ENCODE data around the gene TPST1.

The TPST1 gene

GRCh38 chr7:66265566-66265965 lies 60.4 kb downstream of the TPST1 start:
- TF ChIP-seq NFIC (IDR thresholded peaks at IDR 0.05) = no peak
- TF ChIP-seq USF1 (IDR thresholded peaks at IDR 0.05) = no peak
- no peak for TF ChIP-seq TEAD4 (IDR thresholded peaks at IDR 0.05)

GRCh38 chr7:66267249-66267648 lies 62.1 kb downstream of the TPST1 start:
- TF ChIP-seq REST (IDR thresholded peaks at IDR 0.05; ENCODE audit: low read depth) (no peak), YY1 (IDR thresholded peaks at IDR 0.05; ENCODE audit: low read depth) (no peak), USF1 (IDR thresholded peaks at IDR 0.05) (no peak), CEBPB (IDR thresholded peaks at IDR 0.05) (no peak), TEAD4 (IDR thresholded peaks at IDR 0.05) (no peak), TAF1 (IDR thresholded peaks at IDR 0.05; ENCODE audit: low read depth) (no peak), EP300 (IDR thresholded peaks at IDR 0.05; ENCODE audit: borderline replicate concordance) (no peak), RAD21 (IDR thresholded peaks at IDR 0.05; ENCODE audit: low read depth) (no peak), NFIC (IDR thresholded peaks at IDR 0.05) (no peak), CREB1 (IDR thresholded peaks at IDR 0.05; ENCODE audit: low read depth) (no peak), ZBTB7A (IDR thresholded peaks at IDR 0.05; ENCODE audit: low read depth) (no peak), MAX (IDR thresholded peaks at IDR 0.05) (no peak), TCF12 (IDR thresholded peaks at IDR 0.05; ENCODE audit: low read depth) (no peak), EGR1 (IDR thresholded peaks at IDR 0.05) (no peak)

GRCh38 chr7:66269978-66270377 lies 64.8 kb downstream of the TPST1 start:
- no peak for TF ChIP-seq CEBPB (IDR thresholded peaks at IDR 0.05)
- TF ChIP-seq NFIC (IDR thresholded peaks at IDR 0.05) = no peak
- TF ChIP-seq REST (IDR thresholded peaks at IDR 0.05; ENCODE audit: low read depth) = no peak
- no peak for TF ChIP-seq MAX (IDR thresholded peaks at IDR 0.05)
- no peak for TF ChIP-seq EGR1 (IDR thresholded peaks at IDR 0.05)
- TF ChIP-seq FOXM1 (IDR thresholded peaks at IDR 0.05; ENCODE audit: borderline replicate concordance, low read depth) = no peak
- TF ChIP-seq TAF1 (IDR thresholded peaks at IDR 0.05; ENCODE audit: low read depth) = no peak
- TF ChIP-seq USF1 (IDR thresholded peaks at IDR 0.05) = no peak
- no peak for TF ChIP-seq CREB1 (IDR thresholded peaks at IDR 0.05; ENCODE audit: low read depth)
- TF ChIP-seq RAD21 (IDR thresholded peaks at IDR 0.05; ENCODE audit: low read depth) = no peak
- TF ChIP-seq TCF12 (IDR thresholded peaks at IDR 0.05; ENCODE audit: low read depth) = no peak
- TF ChIP-seq TEAD4 (IDR thresholded peaks at IDR 0.05) = no peak
- no peak for TF ChIP-seq ZBTB7A (IDR thresholded peaks at IDR 0.05; ENCODE audit: low read depth)
- TF ChIP-seq YY1 (IDR thresholded peaks at IDR 0.05; ENCODE audit: low read depth) = no peak
- no peak for TF ChIP-seq EP300 (IDR thresholded peaks at IDR 0.05; ENCODE audit: borderline replicate concordance)

- no peak for TF ChIP-seq EP300 (IDR thresholded peaks at IDR 0.05; ENCODE audit: borderline replicate concordance)
Measured at GRCh38 chr7:66272321-66272720, 67.2 kb downstream of the TPST1 start.

- TF ChIP-seq CEBPB (IDR thresholded peaks at IDR 0.05) = no peak
- TF ChIP-seq EGR1 (IDR thresholded peaks at IDR 0.05) = no peak
- no peak for TF ChIP-seq RAD21 (IDR thresholded peaks at IDR 0.05; ENCODE audit: low read depth)
- no peak for TF ChIP-seq FOXM1 (IDR thresholded peaks at IDR 0.05; ENCODE audit: borderline replicate concordance, low read depth)
- no peak for TF ChIP-seq NFIC (IDR thresholded peaks at IDR 0.05)
- no peak for TF ChIP-seq EP300 (IDR thresholded peaks at IDR 0.05; ENCODE audit: borderline replicate concordance)
- TF ChIP-seq TCF12 (IDR thresholded peaks at IDR 0.05; ENCODE audit: low read depth) = no peak
- no peak for TF ChIP-seq YY1 (IDR thresholded peaks at IDR 0.05; ENCODE audit: low read depth)
- no peak for TF ChIP-seq REST (IDR thresholded peaks at IDR 0.05; ENCODE audit: low read depth)
- TF ChIP-seq ZBTB7A (IDR thresholded peaks at IDR 0.05; ENCODE audit: low read depth) = no peak
- TF ChIP-seq MAX (IDR thresholded peaks at IDR 0.05) = no peak
- TF ChIP-seq CREB1 (IDR thresholded peaks at IDR 0.05; ENCODE audit: low read depth) = no peak
- no peak for TF ChIP-seq TAF1 (IDR thresholded peaks at IDR 0.05; ENCODE audit: low read depth)
- no peak for TF ChIP-seq USF1 (IDR thresholded peaks at IDR 0.05)
- TF ChIP-seq TEAD4 (IDR thresholded peaks at IDR 0.05) = no peak
Measured at GRCh38 chr7:66276363-66276762, 71.2 kb downstream of the TPST1 start.

Measured in Ishikawa (cell line).